Natural killer cell (primary cell): ENCODE results near the gene ARID4A. TPM values are rescaled to one million over a fixed set of nuclear protein-coding genes. Genes with fewer than 3 reads are reported as not detected.

Experiments
- ATAC-seq, 3 donors: fragments of 150-1000 bp in 2 of 3; fragments of 200-7000 bp in 1 of 3; cut with Tn5 transposase; 1 replicate in 1 of 3; 2 replicates in 2 of 3; pipeline ENCODE4 v1.10.0; 2021; ENCODE audit warnings: mild to moderate bottlenecking in 2 of 3, moderate library complexity in 2 of 3
- DNase-seq, 2 donors: peaks; one replicate each; pipeline versions ENCODE4 v3.0.0 to v3.0.0-alpha.2; 2013 to 2021; ENCODE audit warnings: mixed read lengths in 1 of 2
- H3K27ac ChIP-seq: one replicate; pipeline ENCODE4 v1.5.1; 2013; ENCODE audit warnings: mild to moderate bottlenecking, low read length
- H3K27me3 ChIP-seq: one replicate; pipeline ENCODE4 v1.6.1; 2013; ENCODE audit warnings: low read length; ENCODE audit not compliant: control insufficient read depth, insufficient read depth
- H3K36me3 ChIP-seq: one replicate; pipeline ENCODE4 v1.6.1; 2013; ENCODE audit warnings: low read length; ENCODE audit not compliant: control insufficient read depth, insufficient read depth
- H3K4me1 ChIP-seq: one replicate; pipeline ENCODE4 v1.6.1; 2013; ENCODE audit warnings: low read length; ENCODE audit not compliant: control insufficient read depth, insufficient read depth
- H3K4me3 ChIP-seq: one replicate; pipeline ENCODE4 v1.5.1; 2013; ENCODE audit warnings: low read length
- H3K9me3 ChIP-seq: one replicate; pipeline ENCODE4 v1.6.1; 2013; ENCODE audit warnings: low read length; ENCODE audit not compliant: control insufficient read depth, insufficient read depth
- H3K27ac Mint-ChIP-seq, 2 donors: one replicate each; pipeline ENCODE4 v1.8.0; 2022; ENCODE audit warnings: mild to moderate bottlenecking in 2 of 2, mixed read lengths in 2 of 2, moderate library complexity in 1 of 2
- H3K27me3 Mint-ChIP-seq, 2 donors: one replicate each; pipeline ENCODE4 v1.8.0; 2022; ENCODE audit warnings: low read depth in 2 of 2, mixed read lengths in 2 of 2
- H3K36me3 Mint-ChIP-seq: one replicate; pipeline ENCODE4 v1.8.0; 2022; ENCODE audit warnings: mixed read lengths
- H3K4me1 Mint-ChIP-seq, 2 donors: one replicate each; pipeline ENCODE4 v1.8.0; 2022; ENCODE audit warnings: mixed read lengths in 2 of 2
- H3K4me3 Mint-ChIP-seq: one replicate; pipeline ENCODE4 v1.8.0; 2022; ENCODE audit warnings: mild to moderate bottlenecking, moderate library complexity, mixed read lengths
- H3K9me3 Mint-ChIP-seq, 2 donors: one replicate each; pipeline ENCODE4 v1.8.0; 2022; ENCODE audit warnings: mixed read lengths in 2 of 2
- WGBS: methylation state at CpG from one replicate; pipeline ENCODE4 v1.1.7; 2013; ENCODE audit warnings: missing lambda C conversion rate; ENCODE audit not compliant: insufficient coverage; 5-methylcytosine and 5-hydroxymethylcytosine counted together
- intact Hi-C: fragments of 100-400 bp; cut with micrococcal nuclease; formaldehyde crosslinking; loops from one replicate; pipeline ENCODE4 v1.14.2; 2022
- total RNA-seq, 4 donors: library from RNA; stranded (reverse); fragments of 120-200 nt in 1 of 4; gene quantifications; one replicate each; pipeline versions ENCODE4 v1.2.3 to v1.2.4, GENCODE V29; 2013 to 2022
- TF ChIP-seq, protein P1 (sequence below): fragments of 200-600 bp; IDR thresholded peaks from one replicate; pipeline ENCODE4 v1.8.0; 2022; ENCODE audit warnings: antibody characterized with exemption

Gene ARID4A
- total RNA-seq, 3 donors from 2014 or later (not counting 1 experiment from before 2014, with no cell fraction given) = 89.3 to 113 (median 90.1) TPM

DNA sequence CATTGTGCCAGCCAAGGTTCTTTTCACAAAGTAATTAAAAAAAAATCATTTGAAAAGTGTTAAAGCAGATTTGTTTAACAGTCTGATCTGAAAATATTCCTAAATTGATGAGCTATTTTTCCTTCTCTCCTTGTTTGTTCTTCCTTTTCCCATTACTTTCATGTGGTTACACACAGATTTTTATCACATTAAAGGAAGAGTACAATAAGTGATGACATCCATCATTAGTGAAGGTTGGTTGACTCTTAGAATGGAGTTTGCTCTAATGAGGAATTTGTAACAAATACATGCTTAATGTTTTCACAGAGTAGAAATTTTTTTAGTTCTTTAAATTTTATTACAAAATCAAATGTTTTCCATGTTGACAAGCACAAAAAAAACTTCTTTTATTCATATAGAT, 78.4 kb downstream of the ARID4A start:
- Histone ChIP-seq H3K27ac (no peak overlapping the region), H3K4me1 (no peaks in the 10 kb centered on the region), H3K27me3 (no peaks in the 10 kb centered on the region), H3K9me3 (no peaks in the 10 kb centered on the region), H3K36me3 (peaks cover 22% of the 10 kb centered on the region), H3K4me3 (no peak overlapping the region)
- H3K27ac Mint-ChIP-seq = no peak overlapping the region
- TF ChIP-seq, protein P1, sequence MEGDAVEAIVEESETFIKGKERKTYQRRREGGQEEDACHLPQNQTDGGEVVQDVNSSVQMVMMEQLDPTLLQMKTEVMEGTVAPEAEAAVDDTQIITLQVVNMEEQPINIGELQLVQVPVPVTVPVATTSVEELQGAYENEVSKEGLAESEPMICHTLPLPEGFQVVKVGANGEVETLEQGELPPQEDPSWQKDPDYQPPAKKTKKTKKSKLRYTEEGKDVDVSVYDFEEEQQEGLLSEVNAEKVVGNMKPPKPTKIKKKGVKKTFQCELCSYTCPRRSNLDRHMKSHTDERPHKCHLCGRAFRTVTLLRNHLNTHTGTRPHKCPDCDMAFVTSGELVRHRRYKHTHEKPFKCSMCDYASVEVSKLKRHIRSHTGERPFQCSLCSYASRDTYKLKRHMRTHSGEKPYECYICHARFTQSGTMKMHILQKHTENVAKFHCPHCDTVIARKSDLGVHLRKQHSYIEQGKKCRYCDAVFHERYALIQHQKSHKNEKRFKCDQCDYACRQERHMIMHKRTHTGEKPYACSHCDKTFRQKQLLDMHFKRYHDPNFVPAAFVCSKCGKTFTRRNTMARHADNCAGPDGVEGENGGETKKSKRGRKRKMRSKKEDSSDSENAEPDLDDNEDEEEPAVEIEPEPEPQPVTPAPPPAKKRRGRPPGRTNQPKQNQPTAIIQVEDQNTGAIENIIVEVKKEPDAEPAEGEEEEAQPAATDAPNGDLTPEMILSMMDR = no peak
- H3K4me3 Mint-ChIP-seq = no peak overlapping the region
- ATAC-seq (no peak), DNase-seq (no peak)
- no peaks in the 10 kb centered on the region for H3K27me3 Mint-ChIP-seq
- H3K36me3 Mint-ChIP-seq = peaks cover 16% of the 10 kb centered on the region
- peaks cover 6 to 22% of the 10 kb centered on the region in 2 donors for H3K4me1 Mint-ChIP-seq
- H3K9me3 Mint-ChIP-seq = no peaks in the 10 kb centered on the region
- intact Hi-C loops = no loop called here

DNA sequence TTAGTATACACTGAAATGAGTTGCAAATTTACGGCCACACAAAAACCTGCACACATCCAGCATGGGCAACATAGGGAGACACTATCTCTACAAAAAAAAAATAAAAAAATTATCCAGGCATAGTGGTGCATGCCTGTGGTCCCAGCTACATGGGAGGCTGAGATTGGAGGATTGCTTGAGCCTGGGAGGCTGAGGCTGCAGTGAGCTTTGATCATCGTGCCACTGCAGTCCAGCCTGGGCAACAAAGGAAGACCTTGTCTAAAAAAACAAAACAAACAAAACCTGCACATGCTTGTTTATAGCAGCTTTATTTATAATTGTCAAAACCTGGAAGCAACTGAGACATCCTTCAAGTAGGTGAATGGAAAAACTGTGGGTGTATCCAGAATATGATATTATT, 92.5 kb downstream of the ARID4A start:
- intact Hi-C loops = loop anchor here (10.0 kb wide), 2 partner anchors 146 to 286 kb away; partner anchors contain the start of gene PSMA3
- Histone ChIP-seq H3K27me3 (no peaks in the 10 kb centered on the region), H3K27ac (no peak overlapping the region), H3K9me3 (no peaks in the 10 kb centered on the region), H3K36me3 (no peaks in the 10 kb centered on the region), H3K4me3 (no peak overlapping the region), H3K4me1 (peaks cover 5% of the 10 kb centered on the region)
- H3K9me3 Mint-ChIP-seq = no peaks in the 10 kb centered on the region
- H3K27me3 Mint-ChIP-seq = no peaks in the 10 kb centered on the region
- ATAC-seq (no peak), DNase-seq (no peak)
- WGBS = 95% methylated on average over 1 of the region's 2 CpGs
- TF ChIP-seq, protein P1 = no peak
- no peaks in the 10 kb centered on the region for H3K36me3 Mint-ChIP-seq
- H3K27ac Mint-ChIP-seq = no peak overlapping the region
- H3K4me3 Mint-ChIP-seq = no peak overlapping the region
- H3K4me1 Mint-ChIP-seq = peaks cover 5% of the 10 kb centered on the region in 2 donors

DNA sequence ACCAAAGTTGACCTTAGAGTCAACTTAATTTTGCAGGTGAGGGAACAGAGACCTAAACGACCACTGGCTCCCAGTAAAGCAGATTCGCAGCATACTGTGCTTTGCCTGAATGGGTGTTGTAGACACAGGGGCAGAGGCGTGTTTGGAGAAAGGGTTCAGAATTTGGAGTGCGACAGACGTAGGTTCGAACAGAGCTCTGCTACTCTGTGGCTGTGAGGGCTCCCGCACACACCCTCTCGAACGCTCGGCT, 97.1 kb downstream of the ARID4A start:
- TF ChIP-seq, protein P1 = no peak
- Mint-ChIP-seq H3K27ac (peak overlapping the region; percentile 72 to 86), H3K4me1 (peaks cover 5 to 17% of the 10 kb centered on the region in 2 donors), H3K4me3 (peak overlapping the region; percentile 87), H3K9me3 (no peaks in the 10 kb centered on the region), H3K27me3 (no peaks in the 10 kb centered on the region), H3K36me3 (no peaks in the 10 kb centered on the region)
- Histone ChIP-seq H3K36me3 (no peaks in the 10 kb centered on the region), H3K27me3 (no peaks in the 10 kb centered on the region), H3K4me3 (peak overlapping the region; percentile 67), H3K4me1 (peaks cover 15% of the 10 kb centered on the region), H3K27ac (peak overlapping the region; percentile 36), H3K9me3 (no peaks in the 10 kb centered on the region)
- 12% methylated on average over 10 of the region's 10 CpGs for WGBS
- DNase-seq = no peak
- intact Hi-C loops = loop anchor here (10.0 kb wide), 2 partner anchors 151 to 291 kb away; partner anchors contain the start of gene PSMA3
- ATAC-seq = no peak
